Stimulated activated CD8-positive, alpha-beta memory T cell treated with anti-CD3 and anti-CD28 coated beads, Interleukin-4, amount 100 ng/mL, for 24 hours (primary cell): Measurements from ENCODE around the gene SH3GL3.

Source experiments
- DNase-seq: peaks from one replicate; pipeline ENCODE4 v3.0.0-alpha.2; 2020; ENCODE audit warnings: low read depth

Gene SH3GL3

GRCh38 chr15:83504365-83504764, 57.2 kb downstream of the SH3GL3 start:
- no peak for DNase-seq

- DNase-seq: no peak
These were observed 62.9 kb downstream of the SH3GL3 start for GRCh38 chr15:83510001-83510400.

- DNase-seq: no peak
These were observed 65.3 kb downstream of the SH3GL3 start for GRCh38 chr15:83512459-83512858.

- DNase-seq: no peak
These were observed 67.4 kb downstream of the SH3GL3 start for GRCh38 chr15:83514584-83514983.

GRCh38 chr15:83515164-83515563, 68.0 kb downstream of the SH3GL3 start:
- DNase-seq: no peak

- no peak for DNase-seq
These were observed 69.8 kb downstream of the SH3GL3 start for GRCh38 chr15:83516935-83517334.

GRCh38 chr15:83526319-83526718, 79.2 kb downstream of the SH3GL3 start:
- no peak for DNase-seq

GRCh38 chr15:83533410-83533962, 86.3 kb downstream of the SH3GL3 start:
- DNase-seq: no peak

GRCh38 chr15:83537606-83538005, 90.5 kb downstream of the SH3GL3 start:
- no peak for DNase-seq

GRCh38 chr15:83538682-83539081, 91.5 kb downstream of the SH3GL3 start:
- DNase-seq: no peak

- no peak for DNase-seq
These were observed 98.8 kb downstream of the SH3GL3 start for GRCh38 chr15:83545804-83546511.

GRCh38 chr15:83546512-83546888, 99.4 kb downstream of the SH3GL3 start:
- no peak for DNase-seq

GRCh38 chr15:83547168-83547567, 100.0 kb downstream of the SH3GL3 start:
- no peak for DNase-seq

- DNase-seq: no peak
These were observed 102.5 kb downstream of the SH3GL3 start for GRCh38 chr15:83549623-83550022.

- DNase-seq: no peak
These were observed 107.4 kb downstream of the SH3GL3 start for GRCh38 chr15:83554558-83554957.

GRCh38 chr15:83555383-83555782, 108.2 kb downstream of the SH3GL3 start:
- no peak for DNase-seq

GRCh38 chr15:83556068-83556467, 108.9 kb downstream of the SH3GL3 start:
- no peak for DNase-seq

GRCh38 chr15:83556754-83557153, 109.6 kb downstream of the SH3GL3 start:
- DNase-seq: no peak

GRCh38 chr15:83558146-83558545, 111.0 kb downstream of the SH3GL3 start:
- no peak for DNase-seq

- DNase-seq: peak; percentile 11
These were observed 112.3 kb downstream of the SH3GL3 start for GRCh38 chr15:83559310-83559966.

- DNase-seq: no peak
These were observed 114.5 kb downstream of the SH3GL3 start for GRCh38 chr15:83561661-83562060.

GRCh38 chr15:83565138-83565537, 118.0 kb downstream of the SH3GL3 start:
- DNase-seq: no peak

GRCh38 chr15:83565553-83566159, 118.5 kb downstream of the SH3GL3 start:
- no peak for DNase-seq
